HG03442 (cell line): ENCODE data around the gene HKDC1.
A peak's percentile ranks its signal among the peaks of the same experiment; 100 is the strongest.
"Not testable (repeated sequence)": the region's sequence is repeated elsewhere in the genome, so short reads cannot be mapped to it uniquely, and the experiment has no call there.

Experiments used
- ATAC-seq: cut with Tn5 transposase; IDR thresholded peaks from one replicate; pipeline ENCODE4 v1.9.1; 2021; ENCODE audit warnings: mild to moderate bottlenecking, moderate library complexity; ENCODE audit not compliant: unreplicated experiment

HKDC1 gene, protein sequence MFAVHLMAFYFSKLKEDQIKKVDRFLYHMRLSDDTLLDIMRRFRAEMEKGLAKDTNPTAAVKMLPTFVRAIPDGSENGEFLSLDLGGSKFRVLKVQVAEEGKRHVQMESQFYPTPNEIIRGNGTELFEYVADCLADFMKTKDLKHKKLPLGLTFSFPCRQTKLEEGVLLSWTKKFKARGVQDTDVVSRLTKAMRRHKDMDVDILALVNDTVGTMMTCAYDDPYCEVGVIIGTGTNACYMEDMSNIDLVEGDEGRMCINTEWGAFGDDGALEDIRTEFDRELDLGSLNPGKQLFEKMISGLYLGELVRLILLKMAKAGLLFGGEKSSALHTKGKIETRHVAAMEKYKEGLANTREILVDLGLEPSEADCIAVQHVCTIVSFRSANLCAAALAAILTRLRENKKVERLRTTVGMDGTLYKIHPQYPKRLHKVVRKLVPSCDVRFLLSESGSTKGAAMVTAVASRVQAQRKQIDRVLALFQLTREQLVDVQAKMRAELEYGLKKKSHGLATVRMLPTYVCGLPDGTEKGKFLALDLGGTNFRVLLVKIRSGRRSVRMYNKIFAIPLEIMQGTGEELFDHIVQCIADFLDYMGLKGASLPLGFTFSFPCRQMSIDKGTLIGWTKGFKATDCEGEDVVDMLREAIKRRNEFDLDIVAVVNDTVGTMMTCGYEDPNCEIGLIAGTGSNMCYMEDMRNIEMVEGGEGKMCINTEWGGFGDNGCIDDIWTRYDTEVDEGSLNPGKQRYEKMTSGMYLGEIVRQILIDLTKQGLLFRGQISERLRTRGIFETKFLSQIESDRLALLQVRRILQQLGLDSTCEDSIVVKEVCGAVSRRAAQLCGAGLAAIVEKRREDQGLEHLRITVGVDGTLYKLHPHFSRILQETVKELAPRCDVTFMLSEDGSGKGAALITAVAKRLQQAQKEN

DNA sequence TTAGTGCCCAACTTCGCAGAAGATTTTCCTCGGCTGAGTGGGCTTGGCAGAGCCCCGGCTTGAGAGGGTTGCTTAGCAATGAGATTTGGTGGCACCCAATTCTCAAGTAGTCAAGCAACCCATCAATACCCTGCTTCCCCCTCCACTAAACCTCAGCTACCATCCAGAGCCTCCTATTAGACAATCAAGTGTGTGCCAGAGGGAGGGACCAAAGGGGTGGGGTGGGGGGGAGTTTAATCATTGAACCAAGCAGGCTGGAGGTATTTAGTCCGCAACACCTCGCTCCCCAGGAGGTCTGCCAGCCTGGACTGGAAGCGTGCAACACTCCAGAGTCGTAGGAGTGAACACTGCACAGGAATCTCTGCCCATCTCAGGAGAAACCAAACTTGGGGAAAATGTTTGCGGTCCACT lies at the start of gene HKDC1:
TSS of gene HKDC1 (plus strand) at position 292 of the 411 bp plus-strand sequence. CDS start at position 396, 104 bp downstream.
- no peak for ATAC-seq

DNA sequence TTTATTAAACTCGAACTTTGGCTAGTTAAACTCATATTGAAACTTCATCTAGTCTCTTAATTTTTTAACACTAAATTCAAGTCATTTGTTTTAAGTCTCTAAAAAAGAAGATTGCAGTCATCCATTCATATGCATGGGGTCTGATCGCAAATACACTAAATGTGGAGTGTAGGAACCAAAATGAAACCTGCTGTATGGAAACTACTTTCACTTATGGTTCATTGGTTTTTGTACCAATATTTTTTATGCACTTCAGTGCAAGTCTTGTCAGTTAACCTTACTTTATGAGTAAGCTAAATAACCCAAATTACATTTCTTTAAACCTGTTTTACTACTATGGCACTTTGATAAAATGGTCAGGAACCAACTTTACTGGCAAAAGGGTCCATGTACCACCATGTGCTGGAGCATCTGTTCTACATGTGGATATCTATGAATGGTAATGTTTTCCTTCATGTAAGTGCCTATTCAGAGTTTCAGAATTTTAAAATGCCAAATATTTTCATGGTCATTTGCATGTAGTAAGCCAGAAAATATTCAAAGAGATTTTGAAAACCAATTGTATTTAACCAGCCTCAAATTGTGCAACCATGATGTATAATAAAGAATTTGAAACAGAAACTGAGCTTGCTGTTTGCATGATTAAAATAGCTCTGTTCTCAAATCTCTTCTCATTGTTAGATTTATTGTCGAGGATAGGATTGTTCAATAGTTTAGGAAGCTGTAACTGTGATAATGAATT lies 47.7 kb upstream of the HKDC1 start:
- ATAC-seq = no peak

DNA sequence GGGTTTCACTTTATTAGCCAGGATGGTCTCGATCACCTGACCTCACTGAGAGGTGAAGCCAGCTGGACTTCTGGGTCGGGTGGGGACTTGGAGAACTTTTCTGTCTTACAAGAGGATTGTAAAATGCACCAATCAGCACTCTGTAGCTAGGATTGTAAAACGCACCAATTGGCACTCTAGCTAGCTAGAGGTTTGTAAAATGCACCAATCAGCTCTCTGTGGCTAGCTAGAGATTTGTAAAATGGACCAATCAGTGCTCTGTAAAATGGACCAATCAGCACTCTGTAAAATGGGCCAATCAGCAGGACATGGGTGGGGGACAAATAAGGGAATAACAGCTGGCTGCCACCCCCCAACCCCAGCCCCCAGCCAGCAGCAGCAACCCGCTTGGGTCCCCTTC lies 44.8 kb upstream of the HKDC1 start:
- not testable (repeated sequence) for ATAC-seq

DNA sequence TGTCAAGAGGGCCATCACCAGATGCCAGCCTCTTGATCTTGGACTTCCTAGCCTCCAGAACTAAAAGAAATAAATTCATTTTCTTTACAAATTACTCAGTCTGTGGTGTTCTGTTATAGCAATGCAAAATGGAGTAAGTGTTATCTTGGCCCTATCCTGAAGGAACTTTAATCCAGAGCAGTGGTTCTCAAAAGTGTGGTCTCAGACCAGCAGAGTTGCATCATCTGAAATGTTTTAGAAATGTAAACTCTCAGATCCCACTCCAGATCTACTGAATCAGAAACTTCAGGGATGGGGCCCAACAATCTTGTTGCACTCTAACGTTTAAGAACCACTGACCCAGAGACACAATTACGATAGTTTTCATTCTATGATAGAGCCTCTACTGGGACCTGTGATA lies 43.3 kb upstream of the HKDC1 start:
- no peak for ATAC-seq

DNA sequence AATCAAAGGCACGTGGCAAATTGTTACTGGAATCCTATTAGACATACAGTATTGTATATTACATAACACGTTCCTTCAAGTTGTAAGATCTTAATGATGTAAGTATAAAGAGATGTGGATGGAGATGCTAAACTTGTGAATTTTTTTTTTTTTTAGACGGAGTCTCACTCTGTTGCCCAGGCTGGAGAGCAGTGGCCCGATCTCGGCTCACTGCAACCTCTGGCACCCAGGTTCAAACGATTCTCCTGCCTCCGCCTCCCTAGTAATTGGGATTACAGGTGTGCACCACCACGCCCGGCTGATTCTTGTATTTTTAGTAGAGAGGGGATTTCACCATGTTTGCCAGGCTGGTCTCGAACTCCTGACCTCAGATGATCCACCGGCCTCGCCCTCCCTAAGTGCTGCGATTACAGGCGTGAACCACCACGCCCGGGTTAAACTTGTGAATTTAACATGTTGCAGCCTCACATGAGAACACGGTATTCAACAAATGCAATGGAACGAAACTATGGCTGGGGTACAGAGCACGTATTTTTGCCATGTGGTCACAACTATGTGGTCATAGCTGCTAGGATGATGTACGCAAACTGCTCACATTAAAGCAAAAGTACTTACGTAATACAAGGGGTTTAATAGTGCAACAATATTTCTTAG lies 40.9 kb upstream of the HKDC1 start:
- peak; percentile 8 for ATAC-seq

DNA sequence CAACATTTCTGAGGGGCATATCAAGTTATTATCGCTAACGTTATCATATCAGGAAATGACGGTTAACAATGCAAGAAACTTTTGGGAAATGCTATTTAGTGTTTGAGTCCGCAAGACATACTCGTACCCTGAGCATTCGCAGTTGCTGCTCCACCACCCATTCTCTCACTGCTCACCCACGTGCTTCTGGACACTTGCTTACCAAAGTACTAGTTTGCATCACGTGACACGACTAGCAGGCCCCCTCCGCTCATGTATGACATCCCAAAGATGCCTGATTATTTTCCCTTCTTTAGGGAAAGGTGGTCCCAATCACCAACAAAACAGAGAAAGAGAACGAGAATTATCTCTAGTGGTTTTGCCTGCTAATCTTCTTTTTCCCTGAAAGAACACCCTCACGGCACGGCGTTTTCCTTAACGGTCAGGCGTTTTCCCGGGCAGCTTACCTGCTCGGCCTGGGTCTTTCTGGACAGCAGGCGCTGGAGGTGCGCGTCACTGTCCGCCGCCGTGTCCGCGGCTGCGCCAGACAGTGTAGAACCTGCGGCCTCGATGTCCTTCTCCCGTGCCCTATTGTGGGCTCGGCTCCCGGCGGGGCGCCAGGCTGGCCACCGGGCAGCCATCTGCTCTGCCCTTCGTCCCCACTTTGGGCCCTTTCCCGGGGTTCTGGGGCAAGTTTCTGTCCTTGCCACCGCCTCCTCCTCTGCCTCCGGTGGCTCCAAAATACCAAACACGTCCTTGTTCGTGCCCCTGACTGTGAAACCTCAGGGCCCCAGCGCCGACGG lies 40.2 kb upstream of the HKDC1 start, which contains the start of gene SUPV3L1:
TSS of gene SUPV3L1 (plus strand) at position 492 of the 782 bp plus-strand sequence. CDS start at position 550, 58 bp downstream.
- peak; percentile 72 for ATAC-seq

DNA sequence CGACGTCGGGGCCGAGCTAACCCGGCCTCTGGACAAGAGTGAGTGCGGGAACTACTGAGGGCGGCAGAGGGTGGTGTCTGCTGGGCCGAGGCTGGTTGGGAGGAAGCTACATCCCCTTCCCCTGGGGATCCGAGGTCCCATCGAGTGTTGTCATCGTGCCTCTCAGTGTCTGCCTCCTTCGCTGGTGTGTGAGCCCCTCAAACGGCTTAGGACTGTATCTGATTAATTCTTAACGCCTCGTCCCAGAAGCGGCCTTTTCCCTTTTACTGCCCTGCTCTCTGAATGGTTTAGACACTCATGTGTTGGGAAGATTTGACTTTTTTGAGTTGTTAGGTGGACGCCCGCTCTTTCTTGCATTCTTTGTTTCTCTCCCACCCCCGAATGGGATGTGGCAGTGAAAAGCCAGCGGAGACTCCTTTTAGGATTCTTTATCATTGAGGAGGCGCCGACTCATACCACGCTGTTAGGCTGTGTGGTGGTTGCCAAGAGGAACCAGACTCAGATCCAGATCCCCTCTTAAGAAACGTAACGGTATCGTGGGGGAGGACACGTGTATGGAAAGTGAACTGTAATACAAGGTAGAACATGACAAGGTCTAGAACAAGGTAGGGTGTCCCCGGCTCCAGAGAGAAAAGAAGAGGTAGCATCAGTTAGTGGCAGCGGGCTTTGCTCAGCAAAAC lies 39.5 kb upstream of the HKDC1 start:
- ATAC-seq = no peak

DNA sequence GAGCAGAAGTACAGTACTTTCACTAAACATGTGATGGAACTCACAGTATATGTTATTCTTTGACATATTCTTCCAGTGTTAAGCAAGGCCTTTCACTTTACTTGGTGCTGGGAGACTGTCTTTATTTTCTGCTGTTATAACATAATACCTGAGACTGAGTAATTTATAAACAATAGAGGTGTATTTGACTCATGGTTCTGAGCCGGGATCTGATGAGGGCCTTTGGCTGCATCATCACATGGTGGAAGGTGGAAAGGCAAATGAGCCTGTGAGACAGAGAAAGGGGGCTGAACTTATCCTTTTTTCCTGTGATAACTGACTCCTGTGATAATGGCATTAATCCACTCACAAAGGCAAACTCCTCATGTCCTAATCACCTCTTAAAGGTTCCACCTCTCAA lies 38.7 kb upstream of the HKDC1 start:
- no peak for ATAC-seq

DNA sequence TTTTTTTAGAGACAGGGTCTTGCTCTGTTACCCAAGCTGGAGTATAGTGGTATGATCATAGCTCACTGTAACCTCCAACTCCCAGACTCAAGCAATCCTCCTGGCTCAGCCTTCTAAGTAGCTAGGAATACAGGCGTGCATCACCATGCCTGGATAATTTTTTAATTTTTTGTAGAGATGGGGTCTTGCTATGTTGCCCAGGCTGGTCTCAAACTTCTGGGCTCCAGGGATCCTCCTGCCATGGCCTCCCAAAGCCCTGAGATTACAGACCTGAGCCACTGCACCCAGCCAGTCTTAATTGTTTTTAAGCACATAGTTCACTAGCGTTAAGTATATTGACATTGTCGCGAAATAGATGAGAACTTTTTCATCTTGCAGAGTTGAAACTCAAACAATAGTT lies 38.1 kb upstream of the HKDC1 start:
- ATAC-seq = no peak

DNA sequence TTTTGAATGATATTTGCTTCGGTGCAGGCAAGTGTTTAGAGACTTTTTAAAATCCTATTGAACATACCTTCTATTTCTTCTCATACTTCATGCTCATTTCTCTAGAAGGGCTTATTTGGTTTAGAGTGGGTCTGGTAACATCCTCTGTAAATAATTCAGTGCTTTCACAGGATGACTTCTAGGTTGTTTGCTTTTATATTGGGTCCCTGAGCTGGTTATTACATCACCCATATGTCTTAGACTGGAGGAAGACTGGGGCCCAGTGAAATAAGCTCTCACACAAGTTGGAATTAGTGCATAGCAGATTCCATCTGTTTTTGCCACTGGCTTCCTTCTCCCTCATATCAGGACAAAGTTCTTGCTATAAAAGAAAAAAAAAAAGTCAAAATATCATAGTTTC lies 33.6 kb upstream of the HKDC1 start:
- ATAC-seq = no peak

DNA sequence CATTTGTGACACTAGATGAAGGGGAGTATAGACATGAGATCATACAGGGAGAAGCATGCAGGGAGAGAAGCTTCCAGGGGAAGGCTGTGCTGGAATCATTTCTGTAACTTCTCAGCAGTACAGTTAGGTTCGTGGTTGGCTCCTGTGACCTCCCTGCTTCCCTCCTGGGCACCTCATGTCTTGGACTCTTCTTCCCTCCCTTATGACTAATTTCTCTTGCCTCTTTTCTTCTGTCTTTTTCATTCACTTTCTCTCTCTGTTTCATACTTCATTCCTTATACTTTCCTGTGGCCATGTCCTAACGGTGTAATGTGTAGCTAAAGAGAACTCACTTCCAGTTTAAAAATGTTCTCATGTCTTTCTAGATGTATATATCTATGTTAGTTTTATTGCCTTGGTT lies 19.1 kb upstream of the HKDC1 start:
- no peak for ATAC-seq

DNA sequence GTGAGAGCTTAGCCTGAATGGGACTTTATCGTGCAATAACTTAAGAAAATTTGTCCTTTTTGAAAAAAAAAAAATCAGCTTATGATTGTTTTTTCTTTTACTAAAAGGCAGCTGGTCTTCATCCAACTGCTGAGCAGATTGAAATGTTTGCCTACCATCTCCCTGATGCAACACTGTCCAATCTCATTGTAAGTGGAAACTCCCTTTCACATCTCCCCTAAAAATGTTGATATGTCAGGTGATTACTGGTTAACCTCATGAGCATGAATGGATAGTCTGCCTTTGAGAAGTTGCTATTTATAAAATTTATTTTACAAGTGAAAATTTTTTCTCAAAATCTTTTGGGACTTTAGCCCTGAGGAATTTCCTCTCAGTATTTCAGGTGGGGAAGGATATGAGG lies 17.8 kb upstream of the HKDC1 start:
- ATAC-seq = no peak

DNA sequence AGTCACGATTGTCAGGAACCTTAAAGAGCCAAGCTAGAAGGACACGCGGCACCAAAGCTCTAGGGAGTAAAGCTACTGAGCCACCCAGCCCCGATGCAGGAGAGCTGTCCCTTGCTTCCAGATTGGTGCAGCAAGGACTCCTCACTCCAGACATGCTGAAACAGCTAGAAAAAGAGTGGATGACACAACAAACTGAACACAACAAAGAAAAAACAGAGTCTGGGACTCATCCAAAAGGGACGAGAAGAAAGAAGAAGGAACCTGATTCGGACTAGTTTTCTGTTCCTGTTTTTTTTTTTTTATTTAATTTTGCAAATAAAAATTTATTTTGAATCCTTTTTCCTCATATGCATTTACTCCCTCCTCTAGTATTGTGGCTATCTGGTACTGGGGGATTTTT lies 11.4 kb upstream of the HKDC1 start:
- no peak for ATAC-seq

DNA sequence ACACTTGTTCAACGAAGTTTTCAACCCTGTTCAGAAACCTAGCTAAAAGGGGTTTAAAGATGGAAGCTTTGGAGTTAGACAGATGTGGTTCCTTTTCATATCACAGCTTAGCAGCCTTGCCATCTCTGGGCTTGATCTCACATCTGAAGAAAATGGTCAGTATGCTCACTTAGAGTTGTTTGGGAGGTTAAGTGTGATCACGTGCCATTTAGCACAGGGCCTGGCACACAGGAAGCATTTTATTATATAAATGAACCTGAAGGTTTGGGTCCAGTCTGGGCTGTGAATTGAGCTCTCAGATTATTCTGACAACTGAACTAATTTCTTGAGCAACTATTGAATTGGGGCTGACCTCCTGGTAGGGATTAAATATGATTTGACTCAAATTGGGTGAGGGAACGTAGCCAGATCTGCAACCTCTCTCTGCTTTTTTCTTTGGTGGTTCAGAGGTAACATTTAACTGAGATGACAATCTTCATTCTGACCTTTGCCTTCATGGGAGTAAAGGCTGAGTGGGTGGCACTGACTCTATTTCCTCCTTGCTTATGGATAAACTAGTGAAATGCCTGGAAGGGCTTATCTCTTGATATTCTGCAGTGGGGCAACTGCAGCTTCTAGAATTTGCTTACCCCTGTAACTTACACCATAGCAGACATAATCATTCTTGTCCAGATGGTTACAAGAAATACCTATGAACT lies 10.2 kb upstream of the HKDC1 start:
- no peak for ATAC-seq

DNA sequence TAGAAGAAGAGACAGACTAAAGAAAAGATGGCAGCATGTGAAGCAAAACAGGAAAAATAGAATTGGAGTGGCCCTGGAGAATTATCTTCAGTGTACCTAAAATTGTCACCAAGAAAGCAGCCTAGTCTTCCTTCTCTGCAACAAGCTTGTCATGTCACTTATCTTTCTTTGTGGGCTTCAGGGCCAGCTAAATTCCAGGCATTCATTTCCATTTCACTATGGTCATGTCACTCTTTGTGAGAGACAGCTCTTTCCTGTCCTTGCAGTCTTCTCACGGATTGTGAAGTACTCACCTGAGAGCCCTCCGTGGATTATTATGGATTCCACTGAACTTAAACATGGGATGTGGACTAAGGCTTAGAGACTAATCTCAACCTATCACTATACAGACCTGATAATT lies 9.0 kb upstream of the HKDC1 start:
- no peak for ATAC-seq

DNA sequence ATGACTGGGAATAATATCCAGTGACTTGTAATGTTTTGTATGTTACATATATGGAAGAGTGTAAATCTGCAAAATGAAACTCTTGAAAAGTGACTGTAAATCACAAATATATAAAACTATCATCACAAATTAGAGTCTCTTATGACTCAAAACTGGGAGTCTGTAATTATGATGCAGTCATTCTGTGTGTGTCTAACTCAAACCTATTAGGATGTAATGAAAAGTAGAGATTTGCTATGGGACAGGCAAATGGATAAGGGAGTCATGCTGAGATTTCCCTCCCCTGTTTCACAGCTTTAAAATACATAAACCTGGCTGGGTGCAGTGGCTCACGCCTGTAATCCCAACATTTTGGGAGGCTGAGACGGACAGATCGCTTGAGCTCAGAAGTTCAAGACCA lies 8.6 kb upstream of the HKDC1 start:
- no peak for ATAC-seq

DNA sequence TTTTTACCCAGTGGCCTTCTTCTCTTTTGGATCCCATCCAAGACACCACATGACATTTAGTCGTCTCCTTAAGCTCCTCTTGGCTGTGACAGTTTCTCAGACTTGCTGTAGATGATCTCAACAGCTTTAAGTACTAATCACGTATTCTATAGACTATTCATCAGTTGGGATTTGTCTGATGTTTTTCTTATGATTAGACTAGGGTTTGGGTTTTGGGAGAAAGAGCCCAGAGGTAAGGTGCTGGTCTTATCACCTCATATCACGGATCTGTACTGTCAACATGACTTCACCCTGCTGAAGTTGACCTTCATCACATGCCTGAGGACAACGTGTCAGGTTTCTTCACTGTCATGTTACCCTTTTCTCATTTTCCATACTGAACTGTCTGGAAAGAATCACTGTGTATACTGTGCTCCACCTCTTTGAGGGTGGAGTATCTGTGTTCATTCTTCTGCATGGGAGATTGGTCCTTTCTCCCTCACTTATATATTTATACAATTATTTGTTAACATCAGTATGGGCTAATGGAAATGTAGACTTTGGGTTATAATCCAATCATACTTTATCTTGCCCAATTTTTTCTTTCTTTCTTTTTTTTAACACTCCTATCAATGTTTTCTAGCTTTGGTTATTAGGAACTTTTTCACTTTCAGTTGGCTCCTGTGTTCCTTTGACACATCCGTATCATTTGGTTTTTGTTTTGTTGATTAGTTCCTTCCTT lies 6.4 kb upstream of the HKDC1 start:
- ATAC-seq = no peak

DNA sequence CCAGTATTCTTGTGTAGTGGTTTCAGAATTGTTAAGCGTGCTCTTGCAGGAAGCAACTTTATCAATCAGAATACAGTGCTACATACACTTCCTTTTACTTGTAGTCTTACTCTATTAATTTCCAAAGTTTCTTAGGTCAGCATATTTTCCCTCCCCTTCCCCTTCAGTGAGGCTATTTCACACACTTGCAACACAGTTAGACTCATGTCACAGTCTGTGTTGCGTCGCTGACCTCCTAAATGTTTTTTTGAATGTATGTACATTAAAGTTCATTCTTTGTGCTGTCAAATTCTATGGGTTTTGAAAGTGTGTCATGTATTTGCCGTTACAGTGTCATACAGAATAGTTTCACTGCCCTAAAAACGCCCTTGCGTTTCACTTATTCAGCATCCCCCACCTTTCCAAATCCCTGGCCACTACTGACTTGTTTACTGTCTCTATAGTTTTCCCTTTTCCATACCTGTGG lies 5.4 kb upstream of the HKDC1 start:
- ATAC-seq = no peak
